ENCODE data around the gene KRTAP1-3. TPM values are rescaled to one million over a fixed set of nuclear protein-coding genes. Genes with fewer than 3 reads are reported as not detected.
"Not testable (repeated sequence)": the region's sequence is repeated elsewhere in the genome, so short reads cannot be mapped to it uniquely, and the experiment has no call there.

Gene KRTAP1-3
- total and polyA plus RNA-seq, 5 donors from 2014 or later: not detected

- Mint-ChIP-seq H3K4me3 (no peak overlapping the region), H3K9me3 (peaks cover 0 to 1% (median 0%) of the 10 kb centered on the region in 7 donors), H3K4me1 (no peaks in the 10 kb centered on the region), H3K27ac (no peak overlapping the region), H3K27me3 (peaks cover 55% of the 10 kb centered on the region), H3K36me3 (no peaks in the 10 kb centered on the region)
- ATAC-seq (ENCODE audit: low read depth in 2 of 2): no peak
- H3K27ac ChIP-seq (ENCODE audit: insufficient read depth, low read length, poor library complexity, severe bottlenecking): no peak overlapping the region
- no peaks in the 10 kb centered on the region for H3K36me3 ChIP-seq (ENCODE audit: control insufficient read depth, insufficient read depth, low read length)
- no peak overlapping the region for H3K4me3 ChIP-seq (ENCODE audit: low read depth, low read length)
- H3K27me3 ChIP-seq (ENCODE audit: control insufficient read depth, insufficient read depth, low read length): peaks cover 4% of the 10 kb centered on the region
- no peaks in the 10 kb centered on the region for H3K9me3 ChIP-seq (ENCODE audit: control insufficient read depth in 2 of 2, low read length in 2 of 2)
- no peaks in the 10 kb centered on the region for H3K4me1 ChIP-seq (ENCODE audit: control insufficient read depth, insufficient read depth, low read length, poor library complexity, severe bottlenecking)
- no peak for DNase-seq
Observed at GRCh38 chr17:41004397-41004796, 30.3 kb downstream of the KRTAP1-3 start.

GRCh38 chr17:41003926-41004325, 30.7 kb downstream of the KRTAP1-3 start:
- Histone ChIP-seq H3K4me1 (ENCODE audit: control insufficient read depth, insufficient read depth, low read length, poor library complexity, severe bottlenecking) (no peaks in the 10 kb centered on the region), H3K36me3 (ENCODE audit: control insufficient read depth, insufficient read depth, low read length) (no peaks in the 10 kb centered on the region), H3K27me3 (ENCODE audit: control insufficient read depth, insufficient read depth, low read length) (peaks cover 4% of the 10 kb centered on the region), H3K9me3 (ENCODE audit: control insufficient read depth in 2 of 2, low read length in 2 of 2) (no peaks in the 10 kb centered on the region), H3K27ac (ENCODE audit: insufficient read depth, low read length, poor library complexity, severe bottlenecking) (no peak overlapping the region), H3K4me3 (ENCODE audit: low read depth, low read length) (no peak overlapping the region)
- H3K4me1 Mint-ChIP-seq: no peaks in the 10 kb centered on the region
- H3K4me3 Mint-ChIP-seq: no peak overlapping the region
- DNase-seq (no peak), ATAC-seq (ENCODE audit: low read depth in 2 of 2) (no peak)
- H3K27ac Mint-ChIP-seq: no peak overlapping the region
- peaks cover 0 to 1% (median 0%) of the 10 kb centered on the region in 7 donors for H3K9me3 Mint-ChIP-seq
- peaks cover 53% of the 10 kb centered on the region for H3K27me3 Mint-ChIP-seq
- H3K36me3 Mint-ChIP-seq: no peaks in the 10 kb centered on the region

GRCh38 chr17:41002814-41003213, 31.9 kb downstream of the KRTAP1-3 start:
- no peaks in the 10 kb centered on the region for H3K36me3 ChIP-seq (ENCODE audit: control insufficient read depth, insufficient read depth, low read length)

GRCh38 chr17:41001795-41002194, 32.9 kb downstream of the KRTAP1-3 start:
- Histone ChIP-seq H3K9me3 (ENCODE audit: control insufficient read depth in 2 of 2, low read length in 2 of 2) (no peaks in the 10 kb centered on the region), H3K27ac (ENCODE audit: insufficient read depth, low read length, poor library complexity, severe bottlenecking) (no peak overlapping the region), H3K4me1 (ENCODE audit: control insufficient read depth, insufficient read depth, low read length, poor library complexity, severe bottlenecking) (no peaks in the 10 kb centered on the region), H3K27me3 (ENCODE audit: control insufficient read depth, insufficient read depth, low read length) (peaks cover 7% of the 10 kb centered on the region), H3K4me3 (ENCODE audit: low read depth, low read length) (no peak overlapping the region), H3K36me3 (ENCODE audit: control insufficient read depth, insufficient read depth, low read length) (no peaks in the 10 kb centered on the region)
- Mint-ChIP-seq H3K4me3 (no peak overlapping the region), H3K27ac (no peak overlapping the region), H3K27me3 (peaks cover 57% of the 10 kb centered on the region), H3K36me3 (no peaks in the 10 kb centered on the region), H3K4me1 (no peaks in the 10 kb centered on the region), H3K9me3 (peaks cover 0 to 1% (median 0%) of the 10 kb centered on the region in 7 donors)
- ATAC-seq (ENCODE audit: low read depth in 2 of 2) (no peak), DNase-seq (no peak)

More at GRCh38 chr17:41002814-41003213, 31.9 kb downstream of the KRTAP1-3 start:
- Histone ChIP-seq H3K27me3 (ENCODE audit: control insufficient read depth, insufficient read depth, low read length) (peaks cover 4% of the 10 kb centered on the region), H3K4me1 (ENCODE audit: control insufficient read depth, insufficient read depth, low read length, poor library complexity, severe bottlenecking) (no peaks in the 10 kb centered on the region), H3K27ac (ENCODE audit: insufficient read depth, low read length, poor library complexity, severe bottlenecking) (no peak overlapping the region), H3K9me3 (ENCODE audit: control insufficient read depth in 2 of 2, low read length in 2 of 2) (no peaks in the 10 kb centered on the region), H3K4me3 (ENCODE audit: low read depth, low read length) (no peak overlapping the region)
- H3K9me3 Mint-ChIP-seq: peaks cover 0 to 1% (median 0%) of the 10 kb centered on the region in 7 donors
- DNase-seq (no peak), ATAC-seq (ENCODE audit: low read depth in 2 of 2) (no peak)
- H3K27me3 Mint-ChIP-seq: peaks cover 50% of the 10 kb centered on the region
- no peaks in the 10 kb centered on the region for H3K36me3 Mint-ChIP-seq
- H3K27ac Mint-ChIP-seq: no peak overlapping the region
- H3K4me1 Mint-ChIP-seq: no peaks in the 10 kb centered on the region
- H3K4me3 Mint-ChIP-seq: no peak overlapping the region

- H3K27ac ChIP-seq (ENCODE audit: insufficient read depth, low read length, poor library complexity, severe bottlenecking); H3K9me3 Mint-ChIP-seq; H3K27ac Mint-ChIP-seq; H3K4me1 Mint-ChIP-seq; DNase-seq; H3K4me3 ChIP-seq (ENCODE audit: low read depth, low read length); ATAC-seq (ENCODE audit: low read depth in 2 of 2); H3K36me3 ChIP-seq (ENCODE audit: control insufficient read depth, insufficient read depth, low read length); H3K36me3 Mint-ChIP-seq; H3K4me1 ChIP-seq (ENCODE audit: control insufficient read depth, insufficient read depth, low read length, poor library complexity, severe bottlenecking); H3K4me3 Mint-ChIP-seq; H3K9me3 ChIP-seq (ENCODE audit: control insufficient read depth in 2 of 2, low read length in 2 of 2): not testable (repeated sequence)
- H3K27me3 ChIP-seq (ENCODE audit: control insufficient read depth, insufficient read depth, low read length): peaks cover 13% of the 10 kb centered on the region
- peaks cover 66% of the 10 kb centered on the region for H3K27me3 Mint-ChIP-seq
Observed at GRCh38 chr17:40999563-40999962, 35.1 kb downstream of the KRTAP1-3 start, which contains the start of gene KRTAP3-2. KRTAP3-2 (minus strand) TSS chr17:40999906; CDS start chr17:40999853, 53 bp downstream.

- Histone ChIP-seq H3K36me3 (ENCODE audit: control insufficient read depth, insufficient read depth, low read length) (no peaks in the 10 kb centered on the region), H3K27ac (ENCODE audit: insufficient read depth, low read length, poor library complexity, severe bottlenecking) (no peak overlapping the region), H3K9me3 (ENCODE audit: control insufficient read depth in 2 of 2, low read length in 2 of 2) (no peaks in the 10 kb centered on the region), H3K4me1 (ENCODE audit: control insufficient read depth, insufficient read depth, low read length, poor library complexity, severe bottlenecking) (no peaks in the 10 kb centered on the region), H3K27me3 (ENCODE audit: control insufficient read depth, insufficient read depth, low read length) (peaks cover 14% of the 10 kb centered on the region), H3K4me3 (ENCODE audit: low read depth, low read length) (no peak overlapping the region)
- H3K36me3 Mint-ChIP-seq: no peaks in the 10 kb centered on the region
- H3K9me3 Mint-ChIP-seq: peaks cover 0 to 3% (median 0%) of the 10 kb centered on the region in 7 donors
- no peak overlapping the region for H3K27ac Mint-ChIP-seq
- H3K27me3 Mint-ChIP-seq: peaks cover 59% of the 10 kb centered on the region
- no peak for ATAC-seq (ENCODE audit: low read depth in 2 of 2)
- no peaks in the 10 kb centered on the region for H3K4me1 Mint-ChIP-seq
- DNase-seq: no peak
- H3K4me3 Mint-ChIP-seq: no peak overlapping the region
Observed at GRCh38 chr17:40997361-40997760, 37.3 kb downstream of the KRTAP1-3 start.

GRCh38 chr17:40996829-40997228, 37.8 kb downstream of the KRTAP1-3 start:
- no peak overlapping the region for H3K27ac Mint-ChIP-seq
- H3K27me3 Mint-ChIP-seq: peaks cover 56% of the 10 kb centered on the region
- no peak overlapping the region for H3K4me3 ChIP-seq (ENCODE audit: low read depth, low read length)
- H3K4me1 ChIP-seq (ENCODE audit: control insufficient read depth, insufficient read depth, low read length, poor library complexity, severe bottlenecking): no peaks in the 10 kb centered on the region
- peaks cover 0 to 3% (median 0%) of the 10 kb centered on the region in 7 donors for H3K9me3 Mint-ChIP-seq
- H3K9me3 ChIP-seq (ENCODE audit: control insufficient read depth in 2 of 2, low read length in 2 of 2): no peaks in the 10 kb centered on the region
- DNase-seq (no peak), ATAC-seq (ENCODE audit: low read depth in 2 of 2) (no peak)
- no peak overlapping the region for H3K4me3 Mint-ChIP-seq
- no peak overlapping the region for H3K27ac ChIP-seq (ENCODE audit: insufficient read depth, low read length, poor library complexity, severe bottlenecking)
- no peaks in the 10 kb centered on the region for H3K36me3 ChIP-seq (ENCODE audit: control insufficient read depth, insufficient read depth, low read length)
- no peaks in the 10 kb centered on the region for H3K36me3 Mint-ChIP-seq
- no peaks in the 10 kb centered on the region for H3K4me1 Mint-ChIP-seq
- H3K27me3 ChIP-seq (ENCODE audit: control insufficient read depth, insufficient read depth, low read length): peaks cover 16% of the 10 kb centered on the region

- Histone ChIP-seq H3K36me3 (ENCODE audit: control insufficient read depth, insufficient read depth, low read length) (no peaks in the 10 kb centered on the region), H3K4me1 (ENCODE audit: control insufficient read depth, insufficient read depth, low read length, poor library complexity, severe bottlenecking) (no peaks in the 10 kb centered on the region), H3K27me3 (ENCODE audit: control insufficient read depth, insufficient read depth, low read length) (peaks cover 16% of the 10 kb centered on the region), H3K4me3 (ENCODE audit: low read depth, low read length) (no peak overlapping the region), H3K9me3 (ENCODE audit: control insufficient read depth in 2 of 2, low read length in 2 of 2) (no peaks in the 10 kb centered on the region), H3K27ac (ENCODE audit: insufficient read depth, low read length, poor library complexity, severe bottlenecking) (no peak overlapping the region)
- Mint-ChIP-seq H3K27ac (no peak overlapping the region), H3K27me3 (peaks cover 57% of the 10 kb centered on the region), H3K36me3 (no peaks in the 10 kb centered on the region), H3K9me3 (peaks cover 0 to 3% (median 0%) of the 10 kb centered on the region in 7 donors), H3K4me1 (no peaks in the 10 kb centered on the region), H3K4me3 (no peak overlapping the region)
- DNase-seq (no peak), ATAC-seq (ENCODE audit: low read depth in 2 of 2) (no peak)
Observed at GRCh38 chr17:40995116-40995515, 39.6 kb downstream of the KRTAP1-3 start.
